Testis (tissue), 3 donors: Measurements from ENCODE around the gene MAPK8IP3. TPM values are rescaled to one million over a fixed set of nuclear protein-coding genes. Genes with fewer than 3 reads are reported as not detected.

ENCODE experiments used
- DNase-seq: peaks from one replicate; pipeline ENCODE4 v3.0.0-alpha.2; 2019
- H3K27ac ChIP-seq, 2 donors: fragments of 200-600 bp; sonication (generic); one replicate each; pipeline ENCODE4 v1.5.1; 2019
- H3K27me3 ChIP-seq: fragments of 200-600 bp; sonication (generic); one replicate; pipeline ENCODE4 v1.5.1; 2019
- H3K36me3 ChIP-seq: fragments of 200-600 bp; sonication (generic); one replicate; pipeline ENCODE4 v1.5.1; 2017; ENCODE audit warnings: low read depth; ENCODE audit errors: missing control alignments
- H3K4me1 ChIP-seq: fragments of 200-600 bp; sonication (generic); one replicate; pipeline ENCODE4 v1.5.1; 2019
- H3K4me3 ChIP-seq, 2 donors: fragments of 200-600 bp; sonication (generic); one replicate each; pipeline ENCODE4 v1.5.1; 2017 to 2019
- H3K9me3 ChIP-seq: fragments of 200-600 bp; sonication (generic); one replicate; pipeline ENCODE4 v1.5.1; 2017
- CTCF ChIP-seq, 3 experiments: fragments of 450-650 bp in 2 of 3; fragments of 200-600 bp in 1 of 3; sonication (generic) in 1 of 3; IDR thresholded peaks; one replicate each; pipeline ENCODE4 v1.5.1; 2016 to 2019; ENCODE audit warnings: antibody characterized with exemption in 3 of 3, mild to moderate bottlenecking in 2 of 3, moderate library complexity in 1 of 3
- POLR2A ChIP-seq: fragments of 450-650 bp; IDR thresholded peaks from one replicate; pipeline ENCODE4 v1.6.1; 2017; ENCODE audit warnings: antibody characterized with exemption, mild to moderate bottlenecking, moderate library complexity
- WGBS, 2 donors: methylation state at CpG; one replicate each; pipeline ENCODE4 v1.1.5; 2018; 5-methylcytosine and 5-hydroxymethylcytosine counted together
- intact Hi-C: fragments of 100-400 bp; cut with DNase I; formaldehyde crosslinking; loops from one replicate; pipeline ENCODE4 v1.15.1; 2023; ENCODE audit warnings: low total_unique reads
- polyA plus RNA-seq: library from polyadenylated mRNA; stranded (reverse); fragments of 350-450 nt; fragmentation: Illumina TruSeq; extraction: RNeasy Lipid Tissue Mini Kit (QIAGEN cat#74804); gene quantifications from one replicate; pipeline ENCODE4 v1.2.3, GENCODE V29; 2014; ENCODE audit warnings: low read depth, low replicate concordance; ENCODE audit not compliant: insufficient read depth
- total RNA-seq, 2 donors: library from RNA; depleted of rRNA; stranded (reverse); fragments of >200 nt; gene quantifications; one replicate each; pipeline ENCODE4 v1.2.3, GENCODE V29; 2016

MAPK8IP3 gene
- total and polyA plus RNA-seq, 3 donors from 2014 or later = 52.7 to 154 (median 128) TPM

GRCh38 chr16:1779741-1780676, 74.0 kb downstream of the MAPK8IP3 start:
- Histone ChIP-seq H3K4me3 (no peak overlapping the region), H3K9me3 (no peaks in the 10 kb centered on the region), H3K36me3 (no peaks in the 10 kb centered on the region), H3K27me3 (no peaks in the 10 kb centered on the region), H3K4me1 (peaks cover 16% of the 10 kb centered on the region), H3K27ac (no peak overlapping the region)
- TF ChIP-seq CTCF (IDR thresholded peaks at IDR 0.05) (no peak), POLR2A (no peak)
- intact Hi-C loops = no loop called here
- WGBS, 2 donors = 82 to 86% methylated on average over 5 to 27 of the region's 27 CpGs
- DNase-seq = no peak

GRCh38 chr16:1780677-1781072, 74.7 kb downstream of the MAPK8IP3 start:
- Histone ChIP-seq H3K9me3 (no peaks in the 10 kb centered on the region), H3K4me3 (no peak overlapping the region), H3K36me3 (no peaks in the 10 kb centered on the region), H3K27me3 (no peaks in the 10 kb centered on the region), H3K27ac (no peak overlapping the region), H3K4me1 (peaks cover 16% of the 10 kb centered on the region)
- intact Hi-C loops = no loop called here
- TF ChIP-seq POLR2A (no peak), CTCF (IDR thresholded peaks at IDR 0.05) (no peak)
- no peak for DNase-seq
- WGBS, 2 donors = 59 to 64% methylated on average over 6 of the region's 6 CpGs

DNA sequence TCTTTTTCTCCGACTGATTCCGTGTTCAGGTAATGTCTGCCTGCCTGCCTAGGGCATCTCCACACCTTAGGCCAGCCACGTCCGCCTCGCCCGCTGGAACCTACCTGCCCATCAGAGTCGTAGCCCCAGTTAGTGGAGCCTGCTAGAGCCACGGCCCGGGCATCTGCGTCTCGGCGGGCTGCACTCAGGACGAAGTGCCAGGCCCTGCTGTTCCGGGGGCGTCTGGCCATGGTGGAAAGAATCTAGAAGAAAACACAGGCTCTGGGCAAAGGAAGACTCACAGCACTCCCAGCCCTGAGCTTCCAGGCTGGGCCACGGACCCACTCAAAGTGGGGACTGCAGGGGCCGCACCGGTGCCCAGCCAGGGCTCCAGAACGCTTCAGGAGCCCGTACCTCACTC, 75.3 kb downstream of the MAPK8IP3 start:
- no peak for DNase-seq

DNA sequence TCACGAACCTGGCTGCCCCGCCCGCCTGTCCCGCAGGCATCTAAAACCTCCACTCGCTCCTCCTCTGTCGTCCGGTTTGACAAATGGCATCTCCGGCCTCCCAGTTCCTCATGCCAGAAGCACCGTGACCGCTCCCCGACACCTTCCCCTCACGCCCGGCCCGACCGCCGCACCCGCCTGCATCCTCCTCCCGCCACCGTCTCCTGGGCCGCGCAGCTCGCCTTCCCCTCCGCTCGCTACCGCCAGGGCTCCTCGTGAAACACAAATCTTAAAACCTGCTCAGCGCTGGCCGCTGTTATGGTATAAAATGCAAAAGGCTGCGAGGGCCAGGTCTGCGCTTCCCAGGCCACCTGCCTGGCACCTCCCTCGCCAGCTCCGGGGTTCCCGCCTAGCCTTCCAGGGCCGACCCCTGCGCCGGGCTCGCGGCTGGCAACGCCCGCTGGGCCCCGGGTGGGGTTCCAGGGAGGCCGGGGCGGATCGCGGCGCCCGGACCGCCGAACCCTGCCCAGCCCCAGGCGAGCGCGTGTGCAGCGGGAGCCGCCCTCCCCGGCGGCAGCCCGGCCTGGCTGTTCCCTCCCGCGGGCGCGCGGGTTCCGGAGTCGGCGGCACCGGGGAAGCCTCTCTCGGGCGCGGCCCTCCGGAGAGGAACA, 75.9 kb downstream of the MAPK8IP3 start:
- H3K36me3 ChIP-seq = no peaks in the 10 kb centered on the region
- no peak for TF ChIP-seq POLR2A
- no peak for TF ChIP-seq CTCF (IDR thresholded peaks at IDR 0.05)
- H3K27ac ChIP-seq = peak overlapping the region; percentile 25 to 84
- no peak for DNase-seq
- WGBS, 2 donors = 1 to 3% methylated on average over 8 to 64 of the region's 70 CpGs
- intact Hi-C loops = no loop called here
- H3K27me3 ChIP-seq = no peaks in the 10 kb centered on the region
- no peaks in the 10 kb centered on the region for H3K9me3 ChIP-seq
- H3K4me1 ChIP-seq = peaks cover 16% of the 10 kb centered on the region
- peak overlapping the region; percentile 85 to 88 for H3K4me3 ChIP-seq

More for the DNA sequence above, 75.3 kb downstream of the MAPK8IP3 start:
- WGBS, 2 donors = 43 to 54% methylated on average over 16 to 20 of the region's 20 CpGs
- no peaks in the 10 kb centered on the region for H3K9me3 ChIP-seq
- peak overlapping the region; percentile 25 to 84 for H3K27ac ChIP-seq
- H3K36me3 ChIP-seq = no peaks in the 10 kb centered on the region
- H3K4me1 ChIP-seq = peaks cover 16% of the 10 kb centered on the region
- intact Hi-C loops = no loop called here
- no peaks in the 10 kb centered on the region for H3K27me3 ChIP-seq
- TF ChIP-seq CTCF (IDR thresholded peaks at IDR 0.05) (no peak), POLR2A (no peak)
- peak overlapping the region; percentile 85 to 88 for H3K4me3 ChIP-seq
